GM21367 (cell line): ENCODE data around the gene SMIM12.
"Not testable (repeated sequence)": the region's sequence is repeated elsewhere in the genome, so short reads cannot be mapped to it uniquely, and the experiment has no call there.

Experiments used
- ATAC-seq: cut with Tn5 transposase; IDR thresholded peaks from one replicate; pipeline ENCODE4 v1.9.1; 2021; ENCODE audit not compliant: unreplicated experiment

The SMIM12 gene

DNA sequence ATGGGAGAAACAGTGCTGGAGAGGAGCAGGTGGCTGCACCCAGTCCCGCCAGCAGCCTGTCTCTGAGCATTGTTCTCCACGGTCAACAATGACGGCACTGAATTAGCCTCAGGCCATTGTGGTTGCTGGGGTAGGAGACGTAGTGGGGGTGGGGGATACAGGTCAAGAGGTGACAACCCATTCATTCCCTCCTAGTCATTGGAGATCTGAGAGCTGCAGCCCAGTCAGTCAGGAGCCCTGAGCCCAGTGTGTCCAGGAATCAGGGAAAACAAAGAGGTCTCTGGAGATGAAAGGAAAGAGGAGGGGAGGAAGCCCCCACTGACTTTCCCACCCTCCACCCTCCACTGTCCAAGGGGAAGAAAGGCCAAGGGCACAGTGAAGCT is 15.3 kb downstream of the SMIM12 start:
- no peak for ATAC-seq

DNA sequence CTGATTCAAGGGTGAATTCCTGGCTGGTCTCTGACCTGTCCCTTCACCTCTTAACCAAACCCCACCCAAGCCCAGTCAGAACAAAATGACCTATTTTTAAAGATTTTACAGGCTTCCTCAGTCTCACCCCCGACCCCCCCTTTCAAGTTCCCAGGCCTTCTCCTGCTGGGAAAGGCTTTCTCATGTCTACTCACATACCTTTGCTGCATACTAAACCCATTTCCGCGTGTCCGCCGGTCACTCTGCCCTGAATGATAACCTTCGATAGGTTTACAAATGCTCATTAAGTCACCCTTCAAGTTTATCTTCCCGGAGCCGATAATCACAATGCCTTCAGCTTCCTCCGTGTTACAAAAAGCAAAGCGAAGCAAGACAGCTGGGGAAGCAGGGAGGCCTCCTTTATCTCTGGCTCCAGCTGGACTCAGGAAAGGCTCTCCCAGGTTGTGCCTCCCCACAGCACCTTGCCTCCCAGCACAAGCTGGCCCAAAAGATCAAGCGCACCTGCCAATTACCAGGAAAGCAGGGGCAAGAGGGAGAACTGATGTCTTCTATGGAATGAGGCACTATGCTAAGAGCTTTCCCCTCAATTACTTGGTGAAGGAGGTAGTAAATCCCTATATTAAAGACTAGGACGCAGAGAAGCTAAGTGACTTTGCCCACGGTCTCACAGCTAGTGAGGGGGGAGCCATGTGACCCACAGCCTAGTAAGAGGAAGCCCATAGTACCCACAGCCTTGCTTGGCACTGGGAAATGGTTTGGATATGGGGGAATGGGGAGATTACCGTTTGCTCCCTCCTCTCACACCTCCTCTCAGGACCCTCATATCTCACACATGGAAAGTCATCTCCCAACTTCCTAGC is 15.9 kb downstream of the SMIM12 start:
- ATAC-seq = no peak

DNA sequence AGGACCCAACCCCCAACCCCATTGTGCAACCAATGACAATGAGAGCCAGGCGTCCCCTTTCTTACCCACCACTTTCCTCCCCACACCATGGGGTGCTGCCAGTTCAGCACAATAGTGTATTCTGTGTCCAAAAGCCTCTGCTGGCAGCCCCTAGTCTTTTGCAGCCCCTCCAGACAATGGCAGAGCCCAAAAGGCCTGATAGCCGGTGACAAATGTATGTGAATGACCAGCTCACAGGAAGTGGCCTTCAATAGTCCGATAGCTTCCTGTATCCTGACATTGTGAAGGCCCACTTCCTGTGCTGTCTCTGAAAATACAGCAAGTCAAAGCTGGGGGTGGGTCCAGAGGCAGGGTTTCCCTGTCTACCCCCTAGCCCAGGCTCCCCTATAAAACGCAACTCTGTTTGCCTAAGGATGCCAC is 16.6 kb downstream of the SMIM12 start:
- ATAC-seq = no peak

DNA sequence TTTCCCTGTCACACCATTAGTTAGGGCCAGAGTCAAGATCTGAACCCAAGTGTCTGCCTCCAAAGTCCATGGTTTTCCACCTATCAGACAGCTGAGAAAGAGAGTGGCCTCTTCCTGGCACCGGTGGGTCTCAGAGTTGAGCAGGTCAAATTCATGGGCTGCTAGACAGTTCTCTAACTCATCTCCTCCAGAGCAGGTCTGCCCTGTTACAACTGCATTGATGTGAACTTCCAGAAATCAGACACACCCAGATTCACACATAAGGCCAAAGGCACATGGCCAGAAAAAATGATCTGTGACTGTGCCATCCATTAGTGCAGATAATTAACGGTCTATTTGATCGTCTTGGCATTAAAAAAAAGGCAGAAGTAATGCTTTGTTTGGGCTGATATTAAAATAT is 17.5 kb downstream of the SMIM12 start:
- no peak for ATAC-seq

DNA sequence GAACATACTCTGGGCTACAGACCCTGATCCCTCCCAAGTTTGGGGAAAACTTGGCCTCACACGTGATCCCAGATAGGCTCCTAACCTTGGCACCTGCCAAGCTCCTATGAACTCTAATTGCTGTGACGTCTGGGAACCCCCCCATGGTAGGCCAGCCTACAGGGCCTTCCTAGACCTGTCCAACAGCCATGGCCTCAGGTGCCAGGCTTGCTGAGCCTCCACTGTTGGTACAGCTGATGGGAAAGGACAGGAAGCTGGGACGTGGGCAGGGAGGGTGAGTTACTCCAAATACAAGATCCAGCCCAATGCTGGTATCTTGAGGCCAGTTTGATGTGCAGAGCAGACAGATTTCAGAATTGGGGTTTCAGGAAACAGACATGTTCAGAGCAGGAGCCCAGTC is 19.1 kb downstream of the SMIM12 start:
- ATAC-seq = no peak

DNA sequence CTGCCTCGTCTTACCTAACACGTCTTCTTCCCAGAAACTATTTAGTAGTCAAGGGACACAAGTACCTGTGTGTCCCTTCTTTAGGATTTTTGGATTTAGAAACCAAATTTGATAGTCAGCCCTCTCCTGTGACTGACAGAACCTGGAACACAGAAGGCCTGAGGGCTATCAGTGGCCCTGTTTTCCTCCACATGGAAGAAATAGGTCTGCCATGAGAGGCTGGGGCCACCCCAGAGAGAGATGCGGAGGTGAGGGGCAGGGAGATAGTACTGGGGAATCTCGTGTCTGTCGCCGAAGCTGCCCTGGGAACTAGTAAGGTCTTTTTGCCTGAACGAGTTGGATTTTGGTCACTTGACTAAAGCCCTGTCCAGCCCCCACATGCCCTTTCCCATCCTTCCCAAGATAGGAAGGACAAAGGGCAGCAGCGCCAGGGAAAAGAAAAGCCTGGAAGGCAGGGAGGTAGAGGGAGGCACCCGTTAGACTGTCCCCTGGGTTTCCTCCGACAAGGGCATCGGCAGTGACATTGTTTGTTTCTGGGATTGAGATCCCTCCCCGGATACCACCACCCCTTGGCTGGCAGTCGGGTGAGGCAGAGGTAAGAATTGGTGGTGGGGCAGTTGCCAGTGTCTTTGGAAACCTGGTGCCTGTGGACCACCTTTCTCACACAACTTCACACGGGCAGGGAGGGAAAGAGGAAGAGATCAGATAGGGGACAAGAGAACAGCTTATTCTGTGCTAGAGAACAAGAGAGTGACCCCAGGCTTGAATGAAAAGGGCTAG is 19.8 kb downstream of the SMIM12 start:
- no peak for ATAC-seq

DNA sequence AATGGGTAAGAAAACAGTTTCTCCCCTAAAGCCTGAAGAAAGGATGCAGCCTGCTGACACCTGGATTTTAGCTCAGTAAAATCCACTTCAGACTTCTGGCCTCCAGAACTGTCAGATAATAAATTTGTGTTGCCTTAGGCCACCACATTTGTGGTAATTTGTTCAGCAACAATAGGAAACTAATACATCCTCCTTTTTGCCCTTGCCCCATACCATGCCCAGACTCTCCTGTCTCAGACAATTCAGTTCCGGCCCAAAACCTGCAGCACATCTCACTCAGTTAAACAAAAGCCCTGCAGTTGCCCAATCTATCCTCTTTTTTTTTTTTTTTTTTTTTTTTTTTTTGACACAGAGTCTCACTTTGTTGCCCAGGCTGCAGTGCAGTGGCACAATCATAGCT is 25.8 kb downstream of the SMIM12 start:
- ATAC-seq = no peak

DNA sequence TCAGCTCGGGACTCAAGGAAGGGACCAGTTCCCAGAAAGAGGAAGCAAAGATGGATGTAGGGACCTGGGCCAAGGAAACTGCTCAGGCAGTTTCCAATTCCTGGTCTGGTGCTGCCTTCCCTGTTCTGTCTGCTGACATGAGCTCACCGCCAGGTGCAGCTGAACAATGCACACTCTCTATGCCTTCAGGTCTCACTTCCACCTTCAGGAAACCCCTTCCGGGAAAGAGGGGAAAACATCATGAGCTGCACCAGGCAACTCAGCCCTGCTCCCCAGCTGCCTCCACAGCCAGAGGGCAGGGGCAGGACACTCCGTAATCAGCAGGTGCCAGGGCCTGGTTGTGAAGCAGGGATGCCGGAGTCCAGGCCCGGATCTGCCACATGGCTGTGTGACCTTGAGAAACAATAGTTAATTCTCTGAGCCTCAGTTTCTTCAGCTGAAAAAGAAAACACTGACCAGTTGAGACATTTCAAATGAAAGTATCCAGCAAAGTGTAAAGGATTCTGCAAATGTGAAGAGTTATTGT is 27.8 kb downstream of the SMIM12 start:
- ATAC-seq = no peak

DNA sequence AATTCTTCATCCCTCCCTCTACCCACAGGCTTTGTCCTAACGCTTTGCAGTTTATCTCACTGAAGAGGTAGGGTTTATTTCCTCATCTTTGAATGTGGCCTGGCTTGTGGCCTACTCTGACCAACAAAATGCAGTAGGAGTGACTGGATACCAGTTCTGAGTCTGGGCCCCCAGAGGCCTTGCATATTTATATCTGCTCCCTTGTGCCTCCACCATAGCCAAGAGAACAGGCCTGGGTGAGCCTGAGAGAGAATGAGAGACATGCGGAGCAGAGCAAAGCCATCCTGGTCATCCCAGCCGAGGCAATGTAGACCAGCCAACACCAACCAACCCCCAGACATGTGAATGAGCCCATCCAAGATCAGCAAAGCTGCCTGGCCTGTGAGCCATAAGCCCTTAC is 30.3 kb downstream of the SMIM12 start:
- no peak for ATAC-seq

DNA sequence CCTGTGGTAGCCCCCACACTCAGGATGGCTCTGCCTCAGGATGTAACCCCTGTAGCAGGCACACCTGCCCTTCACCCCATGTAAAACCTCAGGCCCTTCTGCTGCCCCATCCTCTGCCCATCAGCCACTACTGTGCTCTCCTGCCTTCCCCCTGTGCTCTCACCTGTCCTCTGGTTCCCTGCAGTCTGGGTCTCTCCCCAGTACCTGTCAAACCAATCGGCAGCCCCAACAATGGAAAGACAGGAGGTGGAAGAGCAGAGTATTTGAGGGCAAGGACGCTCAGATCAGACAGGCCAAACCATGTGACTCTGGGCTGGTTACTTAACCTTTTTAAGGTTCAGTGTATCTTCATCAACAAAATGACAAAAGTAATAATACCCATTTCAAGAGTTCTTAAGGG is 30.9 kb downstream of the SMIM12 start:
- no peak for ATAC-seq

DNA sequence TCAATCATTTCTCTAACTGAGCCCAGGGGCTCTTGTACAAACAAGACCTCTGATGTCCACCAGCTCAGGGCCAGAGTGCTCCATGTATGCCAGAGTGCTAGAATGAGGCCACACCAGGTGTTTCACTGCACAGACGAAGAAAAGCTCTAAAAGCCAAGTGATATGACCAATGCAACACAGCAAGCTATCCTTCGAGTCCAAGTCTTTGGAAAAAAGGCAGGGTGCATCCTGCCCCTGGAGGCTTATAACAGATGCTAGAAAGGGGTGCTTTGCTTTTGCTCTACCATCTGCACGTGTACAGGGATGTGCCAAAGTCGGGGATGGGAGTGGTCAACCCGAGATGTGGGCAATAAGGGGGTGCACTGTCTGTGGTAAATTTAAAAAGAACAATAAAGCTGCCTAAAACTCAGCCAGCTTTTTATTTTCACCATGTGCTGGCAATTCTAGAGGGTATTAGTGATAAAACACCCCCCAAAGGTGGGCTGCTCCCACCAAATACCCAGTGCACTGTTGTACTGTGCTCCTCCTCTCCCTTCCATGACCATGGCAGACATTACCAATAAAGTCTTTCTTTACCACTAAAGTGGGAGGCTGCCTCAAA is 32.1 kb downstream of the SMIM12 start:
- ATAC-seq = no peak

DNA sequence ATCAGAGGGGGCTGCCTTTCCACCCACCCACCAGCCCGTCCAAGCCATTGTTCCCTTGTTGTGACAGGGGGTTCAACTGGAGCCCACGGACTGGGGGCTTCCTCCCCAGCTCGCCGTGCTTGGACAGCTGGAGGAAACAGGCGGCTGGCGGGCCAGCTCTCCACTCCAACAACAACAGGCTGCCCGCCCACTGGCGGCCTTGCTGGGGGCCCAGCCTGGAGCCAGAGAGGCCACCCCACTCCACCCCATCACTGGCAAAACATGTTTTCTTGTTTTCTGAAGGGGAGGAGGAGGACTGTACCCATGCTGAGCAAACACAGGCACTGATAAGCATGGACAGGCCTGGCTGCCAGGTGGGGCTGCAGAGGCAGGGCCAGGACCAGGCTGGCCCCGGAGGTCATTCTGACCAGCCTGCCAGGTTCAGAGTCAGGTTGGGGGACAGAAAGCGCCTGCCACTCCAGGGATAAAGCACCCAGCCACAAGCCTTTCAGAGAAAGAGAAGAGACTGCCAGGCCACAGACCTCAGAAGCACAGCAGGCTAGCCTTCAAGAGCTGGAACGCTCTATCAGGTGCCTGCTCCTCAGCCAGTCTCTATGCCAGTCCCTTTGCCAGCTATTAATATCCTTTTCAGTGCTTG is 34.0 kb downstream of the SMIM12 start:
- ATAC-seq = no peak

DNA sequence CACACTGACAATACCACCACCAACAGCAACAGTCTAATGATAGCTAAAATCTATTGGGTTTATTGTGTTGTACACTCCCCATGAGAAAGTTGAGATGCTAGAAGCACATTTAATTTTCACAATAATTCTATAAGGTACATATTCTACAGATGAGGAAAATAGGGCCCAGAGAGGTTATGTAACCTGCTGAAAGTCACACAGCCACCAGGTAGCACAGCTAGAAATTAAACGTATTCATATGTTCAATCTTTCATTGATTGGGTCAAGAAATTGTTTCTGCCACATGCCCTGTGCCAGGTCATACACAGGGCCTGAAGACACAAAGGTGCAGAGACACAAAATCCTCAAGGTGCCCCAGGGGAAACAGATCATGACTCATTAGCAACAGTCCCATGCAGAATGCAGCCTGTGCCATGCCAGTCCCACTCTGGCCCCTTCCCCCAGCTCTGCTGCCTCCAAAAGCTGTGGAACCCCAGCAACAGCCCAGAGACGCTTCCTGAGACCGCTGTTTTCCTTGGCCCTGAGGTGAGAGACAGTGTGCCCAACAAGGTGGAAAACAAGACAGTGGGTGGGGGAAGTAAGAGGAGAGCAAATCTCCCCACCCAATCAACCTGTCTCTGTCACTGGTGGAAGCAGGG is 34.6 kb downstream of the SMIM12 start:
- ATAC-seq = no peak

DNA sequence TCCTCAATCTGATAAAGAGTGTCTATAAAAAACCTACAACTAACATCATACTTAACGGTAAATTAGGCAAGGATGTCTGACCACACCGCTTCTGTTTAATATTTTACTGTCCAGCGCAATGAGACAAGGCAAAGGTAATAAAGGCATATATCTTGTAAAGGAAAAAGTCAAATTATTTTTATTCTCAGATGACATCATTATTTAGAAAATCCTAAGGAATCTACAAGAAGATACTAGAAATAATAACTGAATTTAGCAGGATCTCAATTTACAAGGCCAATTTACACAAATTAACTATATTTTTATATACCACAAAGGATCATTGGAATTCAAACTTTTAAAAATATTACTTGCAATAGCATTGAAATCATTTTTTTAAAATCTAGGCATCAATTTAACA is 37.3 kb downstream of the SMIM12 start:
- ATAC-seq = no peak

DNA sequence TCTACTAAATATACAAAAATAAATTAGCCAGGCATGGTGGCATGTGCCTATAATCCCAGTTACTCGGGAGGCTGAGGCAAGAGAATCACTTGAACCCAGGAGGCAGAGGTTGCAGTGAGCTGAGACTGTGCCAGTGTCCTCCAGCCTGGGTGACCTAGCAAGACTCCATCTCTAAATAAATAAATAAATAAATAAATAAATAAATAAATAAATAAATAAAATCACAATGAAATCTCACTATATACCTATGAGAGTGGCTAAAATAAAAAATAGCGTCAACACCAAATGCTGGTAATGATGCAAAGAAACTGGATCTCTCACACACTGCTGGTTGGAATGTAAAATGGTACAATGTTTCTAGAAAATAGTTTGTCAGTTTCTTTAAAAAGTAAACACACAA is 40.7 kb downstream of the SMIM12 start:
- not testable (repeated sequence) for ATAC-seq

DNA sequence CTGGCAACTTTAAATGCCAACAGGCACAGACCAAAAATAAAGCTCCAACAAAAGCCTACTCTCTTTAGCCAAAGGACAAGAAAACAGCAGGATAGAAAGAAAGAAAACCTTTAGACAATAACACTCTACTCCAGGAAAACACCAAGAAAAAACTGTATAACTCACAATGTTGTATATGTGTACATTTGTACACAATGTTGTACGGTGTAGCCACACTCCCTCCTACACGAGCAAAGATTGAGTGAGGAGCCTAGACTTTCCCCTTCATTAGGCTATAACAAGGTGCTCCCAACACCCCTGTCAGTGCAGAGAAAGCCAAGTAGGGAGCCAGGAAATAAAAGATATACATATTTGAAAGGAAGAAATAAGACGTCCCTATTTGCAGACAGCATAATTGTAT is 42.8 kb downstream of the SMIM12 start:
- no peak for ATAC-seq

DNA sequence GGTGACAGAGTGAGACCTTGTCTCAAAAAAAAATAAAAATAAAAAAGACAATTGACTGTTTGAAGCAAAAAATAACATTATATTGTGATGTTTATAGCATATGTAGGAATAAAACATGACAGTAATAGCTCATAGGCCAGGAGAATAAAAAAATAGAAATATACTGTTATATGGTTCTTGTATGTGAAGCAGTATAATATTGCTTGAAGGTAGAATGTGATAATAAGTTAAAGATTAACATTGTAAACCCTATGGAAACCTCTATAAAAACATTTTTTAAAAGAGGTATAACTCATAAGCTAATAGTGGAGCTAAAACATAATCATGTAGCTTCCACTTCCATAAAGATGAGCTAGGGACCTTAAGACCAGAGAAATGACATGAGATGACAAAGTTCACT is 43.2 kb downstream of the SMIM12 start:
- no peak for ATAC-seq

DNA sequence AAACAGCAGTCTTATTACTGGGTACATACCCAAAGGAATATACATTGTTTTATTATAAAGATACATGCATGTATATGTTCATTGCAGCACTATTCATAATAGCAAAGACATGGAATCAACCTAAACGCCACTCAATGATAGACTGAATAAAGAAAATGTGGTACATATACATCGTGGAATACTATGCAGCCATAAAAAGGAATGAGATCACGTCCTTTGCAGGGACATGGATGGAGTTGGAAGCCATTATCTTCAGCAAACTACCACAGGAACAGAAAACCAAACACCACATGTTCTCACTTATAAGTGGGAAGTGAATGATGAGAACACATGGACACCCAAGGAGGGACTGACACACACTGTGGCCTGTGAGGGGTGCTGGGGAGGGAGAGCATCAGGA is 48.8 kb downstream of the SMIM12 start:
- not testable (repeated sequence) for ATAC-seq

DNA sequence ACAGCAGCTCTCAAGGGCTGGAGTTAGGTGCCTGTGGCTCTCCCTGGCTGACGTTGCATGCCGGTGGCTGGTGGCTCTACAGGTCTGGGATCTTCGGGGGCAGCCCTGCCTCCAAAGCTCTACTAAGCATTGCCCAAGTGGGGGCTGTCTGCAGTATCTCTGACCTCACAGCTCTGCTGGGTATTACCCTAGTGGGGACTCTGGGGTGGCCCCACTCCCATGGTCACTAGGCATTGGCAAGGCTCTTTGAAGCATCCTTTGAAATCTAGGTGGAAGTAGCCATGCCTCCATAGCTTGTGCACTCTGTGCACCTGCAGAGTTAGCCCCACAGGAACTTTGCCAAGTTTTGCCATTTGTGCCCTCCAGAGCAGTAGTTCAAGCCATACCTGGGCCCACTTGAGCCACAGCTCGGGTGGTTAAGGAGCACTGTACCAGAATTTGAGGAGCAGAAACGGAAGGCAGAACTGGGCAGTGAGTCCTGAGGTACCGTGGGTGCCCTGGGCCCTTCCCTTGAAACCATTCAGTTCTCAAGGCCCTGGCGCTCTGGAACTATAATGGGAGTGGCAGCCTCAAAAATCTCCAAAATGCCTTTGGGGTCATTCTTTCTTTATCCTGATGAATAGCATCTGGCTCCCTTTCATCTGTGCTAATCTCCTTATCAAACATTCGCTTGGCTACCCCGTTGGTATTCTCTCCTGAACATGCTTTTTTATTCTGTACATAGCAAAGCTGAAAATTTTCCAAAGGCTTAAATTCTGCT is 51.3 kb downstream of the SMIM12 start:
- ATAC-seq = no peak

DNA sequence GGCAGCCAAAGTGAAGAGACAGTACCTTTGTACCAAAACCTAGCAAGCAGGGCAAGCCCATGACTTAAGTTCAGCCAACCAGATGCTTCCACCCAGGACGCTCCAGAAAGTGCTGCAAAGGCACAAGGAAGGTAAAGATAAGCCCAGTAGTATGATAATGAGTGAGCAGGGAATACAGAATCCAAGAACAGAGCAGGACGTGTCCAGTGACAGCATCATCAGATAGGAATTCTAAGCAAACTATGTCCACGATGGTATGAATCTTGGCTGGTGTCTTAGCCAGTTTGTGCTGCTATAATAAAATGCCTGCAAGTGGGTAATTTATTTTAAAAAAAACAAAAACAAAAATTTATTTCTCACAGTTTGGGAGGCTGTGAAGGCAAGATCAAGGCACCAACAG is 53.2 kb downstream of the SMIM12 start:
- ATAC-seq = no peak
